GM06990 (cell line): ENCODE results near the gene SLC25A51.

Experiments
- DNase-seq: peaks from one replicate; pipeline ENCODE4 v3.0.0-alpha.2; 2011; ENCODE audit not compliant: insufficient read length; ENCODE audit errors: extremely low read depth
- H3K27me3 ChIP-seq: replicated peaks from 2 replicates; pipeline ENCODE4 v1.6.0; 2011; ENCODE audit warnings: low read length; ENCODE audit not compliant: control insufficient read depth, insufficient read depth
- H3K36me3 ChIP-seq: 2 replicates; pipeline ENCODE4 v1.5.1; 2011; ENCODE audit warnings: low read length; ENCODE audit not compliant: control insufficient read depth, insufficient read depth
- H3K4me3 ChIP-seq: replicated peaks from 2 replicates; pipeline ENCODE4 v1.5.1; 2011; ENCODE audit warnings: low read depth, mild to moderate bottlenecking, control low read depth, low read length
- CTCF ChIP-seq: IDR thresholded peaks from 2 replicates; pipeline ENCODE4 v1.5.1; 2011; ENCODE audit warnings: low read length, control low read depth, mild to moderate bottlenecking, inconsistent platforms; ENCODE audit not compliant: insufficient read depth, poor library complexity, severe bottlenecking

The SLC25A51 gene

DNA sequence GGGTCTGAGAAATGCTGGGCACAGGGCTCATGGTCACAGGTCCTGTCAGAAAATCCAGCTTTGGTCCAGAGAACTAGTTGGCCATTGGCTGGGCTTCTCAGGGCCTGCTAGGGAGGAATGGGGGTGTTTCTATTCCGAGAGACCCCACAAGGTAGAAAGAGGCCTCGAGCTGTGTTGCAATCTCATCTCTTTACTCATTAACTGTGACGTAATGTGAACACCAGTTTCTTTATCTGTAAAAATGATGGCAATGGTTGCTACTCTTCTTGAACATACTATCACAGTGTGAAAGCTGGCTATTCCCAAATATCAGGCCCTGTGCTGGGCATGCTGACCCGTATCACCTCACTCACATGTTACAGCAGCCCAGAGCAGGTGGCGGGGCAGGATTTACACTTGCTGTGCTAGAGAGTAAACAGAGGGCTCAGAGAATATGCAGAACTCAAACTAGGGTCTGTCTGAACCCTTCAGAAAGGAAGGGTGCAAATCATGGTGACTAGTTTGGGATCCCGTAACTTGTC is 35.7 kb upstream of the SLC25A51 start:
- no peak for TF ChIP-seq CTCF
- Histone ChIP-seq H3K36me3 (no peaks in the 10 kb centered on the region), H3K27me3 (no peaks in the 10 kb centered on the region), H3K4me3 (no peak overlapping the region)
- DNase-seq, result no peak

DNA sequence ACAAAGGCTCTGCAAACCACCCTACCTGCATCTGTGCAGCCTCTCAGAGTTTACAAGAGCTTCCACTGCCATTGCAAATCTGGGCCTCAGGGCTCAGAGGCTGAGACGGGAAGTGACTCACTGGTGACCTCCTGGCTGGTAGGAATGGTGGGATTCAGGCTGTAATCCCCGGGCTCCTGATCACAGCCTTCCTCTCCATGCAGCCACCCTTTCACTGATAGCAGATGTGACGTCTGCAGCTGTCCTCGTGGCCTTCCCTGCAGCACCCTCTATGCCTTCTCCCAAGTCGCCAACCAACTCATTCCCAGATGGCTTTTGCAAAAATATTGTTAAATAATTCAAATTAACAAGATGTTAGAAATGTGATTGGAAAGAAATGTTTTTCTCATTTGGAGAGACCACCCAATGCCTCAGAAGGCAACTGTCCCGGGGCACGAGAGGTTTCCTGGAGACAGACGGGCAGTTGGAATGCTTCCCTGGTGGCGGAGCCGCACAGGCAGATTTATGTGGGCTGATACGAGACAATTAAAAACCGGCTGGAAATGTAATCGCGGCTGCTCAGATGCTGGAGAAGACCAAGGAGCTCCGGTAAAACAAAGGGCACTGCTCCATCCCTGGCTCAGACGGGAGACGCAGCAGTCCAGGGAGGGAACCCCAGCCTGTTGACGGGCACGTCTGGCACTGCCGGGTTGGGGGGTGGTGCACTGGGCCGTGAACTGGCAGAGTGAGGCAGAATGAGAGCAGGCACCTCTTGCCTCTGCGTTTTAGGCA is 34.4 kb upstream of the SLC25A51 start:
- no peak for TF ChIP-seq CTCF
- no peaks in the 10 kb centered on the region for H3K36me3 ChIP-seq
- no peak overlapping the region for H3K4me3 ChIP-seq
- H3K27me3 ChIP-seq, result no peaks in the 10 kb centered on the region
- no peak for DNase-seq

- TF ChIP-seq CTCF, result no peak
- no peak overlapping the region for H3K4me3 ChIP-seq
- H3K36me3 ChIP-seq, result no peaks in the 10 kb centered on the region
- no peak for DNase-seq
- no peaks in the 10 kb centered on the region for H3K27me3 ChIP-seq
Observed at GRCh38 chr9:37937366-37937765, 33.4 kb upstream of the SLC25A51 start.

- no peaks in the 10 kb centered on the region for H3K36me3 ChIP-seq
- TF ChIP-seq CTCF, result no peak
- no peak for DNase-seq
- H3K4me3 ChIP-seq, result no peak overlapping the region
- no peaks in the 10 kb centered on the region for H3K27me3 ChIP-seq
Observed at GRCh38 chr9:37936965-37937364, 33.0 kb upstream of the SLC25A51 start.

DNA sequence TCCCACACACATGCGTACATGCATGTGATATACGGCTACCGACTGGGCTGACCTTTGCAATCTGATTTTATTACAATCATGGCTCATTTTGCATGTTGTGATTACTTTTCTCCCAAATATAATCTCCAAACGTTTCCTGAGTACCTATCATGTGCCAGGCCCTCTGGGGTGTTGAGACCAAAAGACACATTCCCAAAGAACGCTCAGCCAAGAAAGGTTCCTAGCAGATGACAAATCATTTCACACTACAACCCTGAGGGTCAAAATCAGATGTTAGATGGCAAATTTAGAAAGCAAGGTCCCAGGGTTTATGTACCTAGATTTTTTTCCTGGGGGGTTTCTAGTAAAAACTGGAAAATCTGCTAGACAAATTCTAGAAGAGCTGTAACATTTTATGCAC is 32.4 kb upstream of the SLC25A51 start:
- no peak overlapping the region for H3K4me3 ChIP-seq
- DNase-seq, result no peak

More for the DNA sequence above, 32.4 kb upstream of the SLC25A51 start:
- Histone ChIP-seq H3K36me3 (no peaks in the 10 kb centered on the region), H3K27me3 (no peaks in the 10 kb centered on the region)
- TF ChIP-seq CTCF, result no peak
